GM21576 (cell line): ENCODE results near the gene DENND1A.

Experiments
- ATAC-seq: cut with Tn5 transposase; IDR thresholded peaks from one replicate; pipeline ENCODE4 v1.9.1; 2021; ENCODE audit warnings: mild to moderate bottlenecking, moderate library complexity; ENCODE audit not compliant: unreplicated experiment

DENND1A gene

DNA sequence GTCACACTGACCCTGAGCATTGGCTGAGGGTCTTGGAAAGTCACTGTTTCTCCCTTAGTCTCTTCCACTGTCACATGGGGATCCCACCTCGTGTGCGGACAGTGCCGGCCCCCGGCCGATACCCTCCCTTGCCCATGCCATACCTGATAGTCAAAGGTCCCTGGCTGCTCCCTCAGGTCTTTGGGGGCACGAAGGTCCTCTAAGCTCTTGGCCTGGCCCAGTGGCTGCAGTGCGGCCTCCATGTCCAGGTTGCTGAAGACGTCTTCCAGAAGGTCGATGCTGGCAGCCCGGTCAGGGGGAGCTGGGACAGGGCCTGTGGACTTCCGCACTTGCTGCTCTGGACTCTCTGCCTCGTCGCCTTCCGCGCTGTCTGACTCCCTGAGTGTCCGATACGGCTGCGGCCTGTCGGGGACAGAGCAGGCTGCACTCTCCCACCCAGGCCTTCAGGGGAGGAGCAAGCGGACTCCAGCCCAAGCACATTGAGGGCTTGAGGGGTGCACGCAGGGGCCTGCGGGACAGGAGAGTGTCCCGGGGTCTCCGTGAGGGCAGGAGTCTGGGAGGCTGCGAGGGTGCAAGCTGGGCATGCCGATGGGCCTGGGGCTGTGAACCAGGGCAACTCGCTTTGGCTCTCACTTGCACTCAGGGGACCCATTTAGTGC, 546.3 kb downstream of the DENND1A start:
- ATAC-seq = no peak

DNA sequence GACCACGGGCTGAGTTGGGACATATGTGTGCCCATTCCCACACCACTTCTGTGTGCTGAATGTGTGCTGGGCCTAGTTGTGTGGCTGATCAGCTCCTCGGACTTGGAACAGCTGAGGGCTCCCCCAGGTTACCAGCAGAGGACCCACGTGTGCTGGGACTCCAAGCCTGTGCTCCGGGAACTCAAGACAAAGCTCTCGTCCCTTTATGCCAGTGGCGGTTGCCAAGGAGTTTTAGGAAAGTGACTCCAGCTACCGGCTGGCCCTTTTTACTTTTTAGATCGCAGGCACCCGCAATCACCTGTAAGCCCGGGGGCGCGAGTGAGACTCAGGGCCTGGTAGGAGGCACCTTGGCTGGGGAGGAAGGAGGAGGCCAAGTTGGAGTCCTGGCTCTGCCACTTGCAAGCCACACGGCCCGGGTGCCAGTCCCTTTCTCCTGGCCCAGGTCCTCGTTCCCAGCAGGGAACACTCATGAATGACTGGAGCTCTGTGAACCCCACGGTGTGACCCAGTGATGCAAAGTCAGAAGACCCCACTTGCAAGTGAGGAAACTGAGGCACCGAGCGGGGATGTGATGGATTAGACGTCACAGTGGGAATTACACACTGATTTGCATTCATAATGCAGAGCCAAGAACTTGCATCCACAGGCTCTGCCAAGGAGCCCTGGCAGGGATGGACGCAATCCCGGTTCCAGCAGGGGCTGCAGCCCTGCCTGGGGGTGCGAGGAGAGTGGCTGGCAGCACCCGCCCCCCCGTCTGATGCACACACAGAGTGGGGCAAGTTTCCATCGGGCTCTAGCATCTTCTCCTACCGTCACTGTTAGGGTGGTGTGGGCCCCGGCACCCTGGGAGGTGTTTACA, 547.0 kb downstream of the DENND1A start:
- ATAC-seq = no peak

DNA sequence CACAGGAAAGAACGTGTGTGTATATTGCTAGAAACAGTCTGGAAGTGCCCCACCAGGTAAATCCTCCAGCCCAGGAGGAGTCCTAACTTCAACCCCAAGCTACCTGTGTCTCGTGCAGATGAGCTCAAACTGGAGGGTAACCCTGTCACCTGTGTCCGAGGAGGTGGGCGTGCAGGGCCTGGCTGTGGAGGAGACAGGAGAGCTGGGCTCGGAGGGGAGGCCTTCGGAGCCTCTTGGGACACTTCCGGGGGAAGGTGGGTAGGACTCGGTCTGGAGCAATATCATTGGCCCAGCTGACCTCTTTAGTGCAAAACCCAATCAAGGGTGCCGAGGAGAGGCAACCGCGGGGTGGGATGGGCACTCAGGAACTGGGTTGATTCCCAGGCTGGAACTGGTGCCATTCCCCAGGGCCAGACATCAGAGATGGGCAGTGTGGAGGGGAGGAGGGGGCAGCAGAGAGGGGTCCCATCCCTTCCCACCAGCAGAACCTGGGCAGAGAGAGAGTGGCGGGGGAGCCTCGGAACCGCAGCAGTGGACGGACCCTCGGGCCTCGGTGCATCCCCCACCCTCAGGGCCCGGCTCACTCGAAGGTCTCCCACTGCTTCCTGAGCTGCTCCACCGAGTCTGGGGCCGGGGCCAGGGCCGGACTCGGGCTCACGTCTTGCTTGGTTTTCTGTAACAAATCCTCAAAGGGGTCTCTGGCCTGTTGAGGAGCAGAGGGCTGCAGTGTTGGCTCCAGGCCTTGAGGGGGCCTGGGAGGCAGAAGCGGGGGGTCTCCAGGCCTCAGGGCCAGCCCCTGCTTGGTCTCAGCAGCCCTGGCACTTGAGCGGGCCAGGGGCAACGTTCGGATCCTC, 548.8 kb downstream of the DENND1A start:
- no peak for ATAC-seq

DNA sequence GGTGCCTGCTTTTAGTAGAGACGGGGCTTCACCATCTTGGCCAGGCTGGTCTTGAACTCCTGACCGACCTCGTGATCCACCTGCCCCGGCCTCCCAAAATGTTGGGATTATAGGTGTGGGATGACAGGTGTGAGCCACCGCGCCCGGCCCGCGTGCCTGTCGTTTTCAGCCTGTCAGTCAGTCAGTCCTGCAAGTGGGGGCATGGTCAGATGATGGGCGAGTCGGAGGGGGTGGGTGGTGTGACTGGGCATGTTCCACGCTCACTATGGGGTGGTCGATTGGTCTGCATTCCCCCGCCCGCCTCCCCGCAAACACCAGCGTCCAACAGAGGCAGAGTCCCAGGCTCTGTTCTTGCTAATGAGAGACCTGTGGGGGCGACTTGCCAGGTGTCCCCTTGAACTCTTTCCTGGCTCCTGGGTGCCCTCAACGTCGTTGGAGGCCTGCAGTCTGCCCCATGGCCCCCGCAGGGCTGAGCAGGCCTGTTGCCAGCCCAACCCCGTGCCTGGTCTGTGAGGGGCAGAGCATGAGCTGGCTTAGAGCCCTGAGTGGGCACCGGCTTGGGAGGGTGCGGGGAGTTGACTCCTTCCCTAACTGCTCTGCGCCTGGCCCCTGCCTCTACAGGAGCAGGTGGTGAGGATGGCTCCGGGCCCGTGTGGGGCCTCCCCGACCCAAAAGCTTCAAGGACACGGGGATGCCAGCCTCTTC, 550.8 kb downstream of the DENND1A start:
- ATAC-seq = no peak

DNA sequence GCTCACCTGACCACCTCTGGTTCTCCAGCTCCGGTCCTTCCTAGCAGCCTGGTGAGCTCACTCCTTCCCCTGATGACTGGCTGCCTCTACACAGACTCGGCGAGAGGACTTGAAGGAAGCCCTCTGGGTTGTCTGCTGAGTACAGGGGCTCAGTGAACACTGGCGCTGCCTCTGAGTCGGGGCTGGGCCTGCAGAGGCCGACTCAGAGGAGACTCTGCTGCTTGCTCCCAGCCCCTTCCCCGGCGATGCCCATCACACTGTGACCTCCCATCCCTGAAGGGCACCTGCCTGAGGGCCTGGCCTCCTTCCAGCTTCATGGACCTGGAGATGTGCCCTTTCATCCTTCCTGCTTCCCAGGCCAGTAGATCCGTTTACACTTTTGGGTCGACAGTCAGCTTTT, 551.9 kb downstream of the DENND1A start:
- no peak for ATAC-seq

DNA sequence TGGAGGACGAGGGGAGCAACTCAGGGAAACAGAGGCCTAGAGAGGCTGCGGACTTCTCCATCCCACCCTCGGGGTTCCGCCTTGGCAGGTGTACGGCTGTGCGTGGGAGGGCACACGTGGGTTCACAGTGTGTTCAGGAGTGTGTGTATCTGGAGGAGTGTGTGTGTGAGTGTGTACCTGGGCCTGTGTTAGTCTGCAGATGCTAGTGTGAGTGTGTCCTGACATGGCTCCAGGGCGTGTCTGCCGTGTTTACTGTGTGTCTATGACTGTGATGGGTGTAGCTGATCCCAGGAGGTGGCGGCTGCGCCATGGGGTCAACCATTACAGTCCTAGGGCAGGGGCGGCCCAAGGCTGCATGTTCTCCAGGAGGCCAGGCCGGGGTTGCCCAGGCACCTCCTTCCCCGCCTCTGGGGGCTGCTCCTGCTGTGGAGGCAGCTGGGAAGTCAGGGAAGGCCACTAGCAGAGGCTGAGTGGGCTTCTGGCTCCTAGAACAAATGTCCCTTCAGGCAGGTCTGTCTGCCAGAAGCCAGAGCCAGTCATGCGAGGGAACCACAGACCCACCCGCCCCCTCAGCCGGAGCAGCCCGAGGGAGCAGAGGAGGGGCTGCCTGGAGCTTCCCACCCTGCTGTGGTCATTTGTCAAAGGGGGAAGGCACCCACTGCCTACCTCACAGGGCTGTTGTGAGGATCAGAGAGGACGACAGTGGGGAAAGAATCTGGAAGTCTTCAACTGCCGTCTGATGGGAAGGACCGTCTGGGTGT, 552.5 kb downstream of the DENND1A start:
- ATAC-seq = no peak

DNA sequence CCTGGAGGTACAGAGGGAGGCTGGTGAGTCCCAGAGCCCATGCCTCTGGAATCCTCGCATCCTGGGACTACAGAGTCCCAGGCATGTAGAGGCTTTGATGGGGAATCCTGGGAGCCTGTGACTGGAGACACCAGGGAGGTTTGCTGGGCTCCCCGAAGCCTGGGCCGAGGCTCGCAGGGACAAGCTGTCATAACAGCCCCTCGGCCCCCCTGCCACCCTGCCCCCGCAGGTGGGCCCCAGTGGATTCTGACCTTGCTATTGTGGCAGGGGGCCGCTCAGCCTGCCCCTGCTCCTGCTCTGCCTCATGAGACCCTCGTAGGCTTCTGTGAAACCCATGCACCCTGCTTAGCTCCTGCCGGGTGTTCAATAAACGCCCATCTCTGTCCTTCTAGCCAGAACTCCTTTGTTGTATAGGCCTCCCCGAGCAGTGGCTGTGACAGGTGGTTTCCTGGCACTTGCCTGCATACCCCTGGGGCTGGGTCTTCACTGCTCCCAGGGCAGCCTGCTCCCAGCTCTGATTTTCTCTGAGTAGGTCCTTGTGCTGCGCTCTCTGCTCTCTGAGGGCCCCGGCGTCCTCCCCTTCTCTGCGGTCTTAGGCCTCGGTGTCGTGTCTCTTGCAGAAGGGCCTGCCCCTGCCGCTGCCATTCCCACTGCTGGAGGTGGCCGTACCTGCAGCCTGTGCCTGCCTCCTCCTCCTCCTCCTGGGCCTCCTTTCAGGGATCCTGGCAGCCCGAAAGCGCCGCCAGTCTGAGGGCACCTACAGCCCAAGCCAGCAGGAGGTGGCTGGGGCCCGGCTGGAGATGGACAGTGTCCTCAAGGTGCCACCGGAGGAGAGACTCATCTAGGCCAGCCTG, 553.5 kb downstream of the DENND1A start:
- ATAC-seq = no peak

DNA sequence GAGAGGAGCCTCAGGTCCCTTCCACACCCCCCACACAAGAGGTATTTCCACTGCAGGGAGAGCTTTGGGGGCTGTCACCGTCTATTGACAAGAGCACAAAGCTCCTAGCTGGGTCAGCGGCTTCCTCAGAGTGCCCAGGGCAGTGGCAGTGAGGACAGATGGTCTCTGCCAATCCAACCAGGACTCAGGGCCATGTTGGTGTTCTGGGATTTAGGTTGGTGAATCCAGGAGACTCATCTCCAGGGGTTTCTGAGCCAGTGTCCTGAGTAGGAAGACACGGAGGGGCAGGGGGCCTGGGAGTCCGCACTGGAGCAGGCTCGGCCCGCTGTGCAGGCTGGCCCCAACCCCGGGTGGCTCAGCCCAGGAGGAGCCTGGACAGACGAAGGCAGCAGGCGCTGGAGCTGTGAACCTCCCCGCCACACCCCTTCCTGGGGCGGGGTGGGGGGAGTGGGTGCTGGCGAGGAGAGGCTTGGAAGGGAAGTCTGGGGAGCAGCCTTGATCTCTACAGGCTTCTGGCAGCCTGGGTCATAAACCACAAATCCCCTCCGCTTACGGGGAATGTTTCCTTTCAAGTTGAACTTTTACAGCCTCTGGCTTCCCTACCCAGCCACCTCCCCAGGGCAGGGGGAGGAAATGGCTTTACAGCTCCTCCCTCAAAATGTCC, 554.3 kb downstream of the DENND1A start:
- ATAC-seq = no peak

DNA sequence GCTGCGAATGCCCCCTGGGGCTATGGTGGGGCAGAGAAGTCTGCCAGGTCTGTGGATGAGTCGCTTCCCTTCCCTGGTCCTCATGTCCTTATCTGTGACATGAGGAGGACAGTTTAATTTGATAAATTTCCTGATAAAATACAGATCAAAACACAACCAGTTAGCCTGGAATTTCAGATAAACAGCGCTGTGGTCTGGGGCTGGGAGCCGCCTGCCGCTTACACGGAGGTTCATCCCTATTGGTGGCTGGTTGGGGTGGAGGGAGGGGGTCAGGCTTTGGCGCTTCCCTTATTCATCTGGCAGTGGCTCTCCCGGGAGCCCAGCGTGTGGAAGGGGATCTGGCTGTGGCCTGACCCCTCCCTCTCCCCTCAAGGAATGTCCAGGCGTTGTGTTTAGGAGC, 556.0 kb downstream of the DENND1A start:
- ATAC-seq = no peak

DNA sequence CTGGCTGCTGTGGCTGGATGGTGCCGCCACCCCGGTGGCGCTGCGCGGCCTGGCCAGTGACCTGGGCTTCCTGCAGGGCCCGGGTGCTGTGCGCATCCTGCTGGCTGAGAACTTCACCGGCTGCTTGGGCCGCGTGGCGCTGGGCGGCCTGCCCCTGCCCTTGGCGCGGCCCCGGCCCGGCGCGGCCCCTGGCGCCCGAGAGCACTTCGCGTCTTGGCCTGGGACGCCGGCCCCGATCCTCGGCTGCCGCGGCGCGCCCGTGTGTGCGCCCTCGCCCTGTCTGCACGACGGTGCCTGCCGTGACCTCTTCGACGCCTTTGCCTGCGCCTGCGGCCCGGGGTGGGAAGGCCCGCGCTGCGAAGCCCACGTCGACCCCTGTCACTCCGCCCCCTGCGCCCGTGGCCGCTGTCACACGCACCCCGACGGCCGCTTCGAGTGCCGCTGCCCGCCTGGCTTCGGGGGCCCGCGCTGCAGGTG, 556.4 kb downstream of the DENND1A start:
- ATAC-seq = no peak

DNA sequence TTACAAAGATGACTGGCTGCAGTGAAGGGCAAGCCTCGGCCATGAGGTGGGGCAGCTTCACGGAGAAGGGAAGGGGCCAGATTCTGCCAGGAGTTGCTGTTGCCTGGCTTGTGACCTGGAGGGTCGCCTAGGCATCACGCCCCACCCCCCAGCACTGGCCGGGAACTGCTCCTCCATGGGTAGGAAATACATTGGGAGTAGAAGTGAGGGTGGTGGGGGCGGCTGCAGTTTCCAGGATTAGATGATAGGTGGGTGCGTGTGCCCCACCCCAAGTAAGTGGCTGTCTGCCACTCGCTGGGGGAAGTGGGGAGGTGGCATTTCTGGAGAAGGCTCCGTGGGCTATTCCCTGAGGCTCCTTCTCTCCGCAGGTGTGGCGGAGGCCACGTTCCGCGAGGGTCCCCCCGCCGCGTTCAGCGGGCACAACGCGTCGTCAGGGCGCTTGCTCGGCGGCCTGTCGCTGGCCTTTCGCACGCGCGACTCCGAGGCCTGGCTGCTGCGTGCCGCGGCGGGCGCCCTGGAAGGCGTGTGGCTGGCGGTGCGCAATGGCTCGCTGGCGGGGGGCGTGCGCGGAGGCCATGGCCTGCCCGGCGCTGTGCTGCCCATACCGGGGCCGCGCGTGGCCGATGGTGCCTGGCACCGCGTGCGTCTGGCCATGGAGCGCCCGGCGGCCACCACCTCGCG, 557.0 kb downstream of the DENND1A start:
- ATAC-seq = no peak

DNA sequence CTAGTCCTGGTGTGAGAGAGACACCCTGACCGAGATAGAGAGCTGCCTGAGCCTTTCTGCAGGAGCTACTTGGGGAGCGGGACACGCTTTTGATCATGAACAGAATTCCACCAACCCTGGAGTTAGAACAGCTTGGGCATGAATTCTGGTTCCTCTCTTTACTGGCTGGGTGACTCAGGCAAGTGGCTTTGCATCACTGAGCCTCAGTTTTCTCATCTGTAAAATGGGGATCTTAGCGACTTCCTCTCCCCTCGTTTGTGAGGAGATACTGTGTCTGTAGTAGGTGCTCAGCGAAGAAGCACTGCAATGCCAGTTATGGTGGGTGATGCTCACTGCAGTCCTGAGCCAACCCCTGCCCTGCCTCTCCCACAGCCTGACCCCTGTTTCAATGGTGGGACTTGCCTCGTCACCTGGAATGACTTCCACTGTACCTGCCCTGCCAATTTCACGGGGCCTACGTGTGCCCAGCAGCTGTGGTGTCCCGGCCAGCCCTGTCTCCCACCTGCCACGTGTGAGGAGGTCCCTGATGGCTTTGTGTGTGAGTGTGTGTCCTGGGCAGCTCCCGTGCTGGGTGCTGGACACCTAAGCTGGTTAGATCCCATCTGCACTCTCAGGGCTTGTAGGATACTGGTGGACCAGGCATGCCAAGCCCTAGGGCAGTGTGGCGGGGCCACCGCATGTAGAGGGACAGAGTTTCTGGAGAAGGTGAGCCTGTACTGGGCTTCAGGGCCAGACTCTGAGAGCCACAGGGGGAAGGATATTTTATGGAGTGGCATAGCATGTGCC, 557.9 kb downstream of the DENND1A start:
- no peak for ATAC-seq

DNA sequence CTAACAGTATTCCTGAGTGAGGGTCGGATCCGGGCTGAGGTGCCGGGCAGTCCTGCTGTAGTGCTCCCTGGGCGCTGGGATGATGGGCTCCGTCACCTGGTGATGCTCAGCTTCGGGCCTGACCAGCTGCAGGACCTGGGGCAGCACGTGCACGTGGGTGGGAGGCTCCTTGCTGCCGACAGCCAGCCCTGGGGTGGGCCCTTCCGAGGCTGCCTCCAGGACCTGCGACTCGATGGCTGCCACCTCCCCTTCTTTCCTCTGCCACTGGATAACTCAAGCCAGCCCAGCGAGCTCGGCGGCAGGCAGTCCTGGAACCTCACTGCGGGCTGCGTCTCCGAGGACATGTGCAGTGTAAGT, 558.7 kb downstream of the DENND1A start:
- ATAC-seq = no peak

DNA sequence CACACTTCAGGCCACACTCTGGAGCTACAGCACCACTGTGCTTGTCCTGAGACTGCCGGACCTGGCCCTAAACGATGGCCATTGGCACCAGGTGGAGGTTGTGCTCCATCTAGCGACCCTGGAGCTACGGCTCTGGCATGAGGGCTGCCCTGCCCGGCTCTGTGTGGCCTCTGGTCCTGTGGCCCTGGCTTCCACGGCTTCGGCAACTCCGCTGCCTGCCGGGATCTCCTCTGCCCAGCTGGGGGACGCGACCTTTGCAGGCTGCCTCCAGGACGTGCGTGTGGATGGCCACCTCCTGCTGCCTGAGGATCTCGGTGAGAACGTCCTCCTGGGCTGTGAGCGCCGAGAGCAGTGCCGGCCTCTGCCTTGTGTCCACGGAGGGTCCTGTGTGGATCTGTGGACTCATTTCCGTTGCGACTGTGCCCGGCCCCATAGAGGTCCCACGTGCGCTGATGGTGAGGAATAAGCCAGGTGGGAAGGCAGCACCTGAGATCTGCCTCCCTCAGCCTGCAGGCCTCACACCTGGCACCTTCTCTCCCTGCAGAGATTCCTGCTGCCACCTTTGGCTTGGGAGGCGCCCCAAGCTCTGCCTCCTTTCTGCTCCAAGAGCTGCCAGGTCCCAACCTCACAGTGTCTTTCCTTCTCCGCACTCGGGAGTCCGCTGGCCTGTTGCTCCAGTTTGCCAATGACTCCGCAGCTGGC, 559.2 kb downstream of the DENND1A start:
- no peak for ATAC-seq

DNA sequence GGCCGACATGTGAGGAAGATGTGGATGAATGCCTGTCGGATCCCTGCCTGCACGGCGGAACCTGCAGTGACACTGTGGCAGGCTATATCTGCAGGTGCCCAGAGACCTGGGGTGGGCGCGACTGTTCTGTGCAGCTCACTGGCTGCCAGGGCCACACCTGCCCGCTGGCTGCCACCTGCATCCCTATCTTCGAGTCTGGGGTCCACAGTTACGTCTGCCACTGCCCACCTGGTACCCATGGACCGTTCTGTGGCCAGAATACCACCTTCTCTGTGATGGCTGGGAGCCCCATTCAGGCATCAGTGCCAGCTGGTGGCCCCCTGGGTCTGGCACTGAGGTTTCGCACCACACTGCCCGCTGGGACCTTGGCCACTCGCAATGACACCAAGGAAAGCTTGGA, 559.8 kb downstream of the DENND1A start:
- no peak for ATAC-seq

DNA sequence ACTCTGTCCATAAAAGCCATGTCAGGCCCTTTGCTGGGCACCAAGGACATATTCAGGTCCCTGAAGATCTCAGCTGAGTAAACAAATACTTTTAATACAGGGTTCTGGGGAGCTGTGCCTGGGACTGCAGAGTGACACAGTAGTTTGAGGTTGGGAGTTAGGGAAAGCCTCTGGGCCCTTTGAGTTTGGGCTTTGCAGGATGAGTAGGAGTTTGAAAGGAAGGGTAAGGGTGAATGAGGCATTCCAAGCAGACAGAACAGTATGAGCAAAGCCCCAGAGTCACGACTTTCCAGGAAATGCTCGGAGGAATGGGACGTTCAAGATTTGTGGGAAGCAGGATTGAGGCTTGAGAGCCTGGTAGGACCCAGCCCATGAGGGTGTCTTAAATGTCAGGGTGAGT, 560.6 kb downstream of the DENND1A start:
- no peak for ATAC-seq
